ENCODE results near the gene BRMS1.
"Not testable (repeated sequence)": the region's sequence is repeated elsewhere in the genome, so short reads cannot be mapped to it uniquely, and the experiment has no call there.

The BRMS1 gene

GRCh38 chr11:66363805-66364535 lies 19.1 kb upstream of the BRMS1 start:
- peak; percentile 52 for DNase-seq (ENCODE audit: low read depth, low spot score)

GRCh38 chr11:66363187-66363601 lies 18.3 kb upstream of the BRMS1 start:
- DNase-seq (ENCODE audit: low read depth, low spot score), result no peak

DNA sequence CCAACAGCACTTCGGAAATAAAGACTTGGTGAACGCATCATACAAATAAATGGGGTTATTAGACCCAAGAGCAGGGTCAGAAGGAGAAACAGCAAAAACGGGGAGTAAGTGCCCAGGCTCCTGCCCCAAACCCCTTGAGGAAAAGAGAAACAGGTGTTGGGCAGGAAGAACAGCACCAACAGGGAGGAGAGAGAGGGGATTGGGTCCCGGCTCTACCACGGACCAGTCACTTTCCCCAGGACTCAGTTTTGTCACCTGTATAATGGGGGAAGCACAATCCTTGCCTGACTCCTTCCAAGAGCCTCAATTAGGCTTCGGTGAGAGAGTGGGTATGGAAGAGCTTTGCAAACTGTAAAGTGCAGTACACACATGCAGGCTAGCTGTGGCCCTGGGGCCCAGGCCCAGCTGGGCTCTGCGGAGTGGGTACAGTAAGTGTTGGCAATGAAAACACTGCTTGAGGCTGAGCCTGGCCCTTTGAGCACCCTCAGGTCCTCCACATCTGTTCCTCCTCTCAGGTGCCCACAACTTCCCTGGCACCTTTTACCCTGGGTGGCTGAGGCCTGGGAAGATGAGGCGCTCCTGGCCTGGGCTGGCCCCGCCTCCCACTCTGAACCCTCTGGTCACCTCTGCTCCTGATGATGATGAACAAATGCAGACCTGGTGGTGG lies 17.7 kb upstream of the BRMS1 start:
- DNase-seq (ENCODE audit: low read depth, low spot score), result no peak

- DNase-seq (ENCODE audit: low read depth, low spot score), result no peak
Observed at GRCh38 chr11:66361502-66361941, 16.6 kb upstream of the BRMS1 start.

DNA sequence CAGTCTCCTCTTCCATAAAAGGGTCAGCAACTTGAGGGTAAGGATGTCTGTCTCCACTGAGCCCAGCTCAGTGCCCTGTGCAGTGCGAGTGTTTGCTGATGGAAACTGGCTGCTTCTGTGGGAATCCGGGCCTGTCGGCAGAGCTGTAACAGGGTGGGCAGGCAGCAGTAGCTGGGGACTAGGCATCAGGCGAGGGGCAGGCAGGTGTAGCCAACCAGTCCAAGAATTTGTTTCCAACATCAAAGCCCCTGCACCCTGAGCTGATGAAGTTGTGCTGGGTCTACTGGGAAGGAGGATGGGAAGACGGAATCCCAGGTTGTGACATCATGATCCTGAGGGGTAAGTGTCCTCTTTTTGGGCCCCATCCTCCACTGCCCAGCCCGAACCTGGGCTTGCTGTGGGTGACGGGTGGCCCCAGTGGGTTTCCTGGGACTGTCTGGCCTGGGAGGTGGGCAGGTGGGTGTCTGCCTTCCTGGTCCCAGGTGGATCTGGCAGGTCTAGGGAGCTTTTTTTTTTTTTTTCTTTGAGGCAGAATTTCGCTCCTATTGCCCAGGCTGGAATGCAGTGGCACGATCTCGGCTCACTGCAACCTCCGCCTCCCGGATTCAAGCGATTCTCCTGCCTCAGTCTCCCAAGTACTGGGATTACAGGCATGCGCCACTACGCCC lies 15.6 kb upstream of the BRMS1 start:
- no peak for DNase-seq (ENCODE audit: low read depth, low spot score)

DNA sequence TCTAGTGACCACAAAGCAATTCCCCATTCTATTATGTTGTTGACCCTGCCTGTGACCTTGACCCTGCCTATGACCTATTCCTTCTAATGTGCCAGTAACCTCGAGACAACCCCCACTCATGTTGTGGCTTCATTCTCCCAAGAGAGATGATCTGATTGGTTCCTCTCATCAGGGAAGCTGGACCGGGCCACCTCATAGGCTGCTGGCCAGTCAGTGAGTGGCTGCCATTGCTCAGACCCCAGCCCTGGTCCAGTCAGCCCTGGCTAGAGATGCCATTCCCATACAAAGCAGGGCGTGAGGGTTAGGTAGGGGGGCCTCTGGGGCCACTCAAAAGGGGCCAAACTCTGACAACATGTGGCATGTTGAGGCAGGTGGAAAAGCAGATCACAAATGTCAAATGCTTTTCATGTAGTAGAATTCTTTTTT lies 14.8 kb upstream of the BRMS1 start:
- DNase-seq (ENCODE audit: low read depth, low spot score), result no peak

- not testable (repeated sequence) for DNase-seq (ENCODE audit: low read depth, low spot score)
Observed at GRCh38 chr11:66350560-66351235, 5.8 kb upstream of the BRMS1 start.

- DNase-seq (ENCODE audit: low read depth, low spot score), result no peak
Observed at GRCh38 chr11:66349084-66349386, 4.1 kb upstream of the BRMS1 start.

DNA sequence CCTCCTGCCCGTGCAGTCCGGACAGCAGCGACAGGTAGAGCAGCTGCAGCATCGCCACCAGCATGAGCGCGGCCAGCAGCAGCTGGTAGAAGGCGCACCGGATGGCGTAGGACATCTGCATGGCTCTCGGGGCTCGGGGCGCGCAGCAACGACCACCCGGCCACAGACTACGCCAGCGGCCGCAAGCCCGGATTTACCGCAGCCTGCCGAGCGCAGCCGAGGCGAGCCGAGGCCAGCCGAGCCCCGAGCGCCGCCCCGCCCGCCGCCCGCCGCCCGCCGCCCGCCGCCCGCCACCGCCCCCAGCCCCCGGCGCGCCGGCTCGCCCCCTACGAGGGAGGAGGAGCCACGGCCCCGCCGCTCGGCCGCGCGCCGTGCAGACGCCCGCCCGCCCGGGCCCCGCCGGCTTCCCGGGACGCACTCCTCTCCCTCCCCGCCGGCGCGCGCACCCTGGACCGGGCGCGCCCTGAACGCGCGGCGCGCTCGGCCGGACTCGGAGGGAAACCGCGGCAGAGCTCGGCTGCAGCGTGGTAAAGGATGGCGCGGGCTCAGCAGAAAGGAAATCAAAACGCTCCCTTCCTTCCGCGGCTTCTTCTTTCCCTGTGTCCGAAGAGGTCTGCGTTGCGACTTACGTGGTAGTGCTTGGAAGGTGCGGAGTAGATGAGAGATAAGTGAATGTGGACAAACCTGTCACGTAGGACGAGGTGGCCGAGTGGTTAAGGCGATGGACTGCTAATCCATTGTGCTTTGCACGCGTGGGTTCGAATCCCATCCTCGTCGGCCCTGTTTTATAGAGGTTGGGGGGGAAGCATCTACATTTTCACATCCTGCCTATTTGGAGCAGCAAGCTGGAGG lies 2.7 kb upstream of the BRMS1 start, which contains the start of gene B4GAT1:
Gene B4GAT1, minus strand, starts transcription at position 205 of the 852 bp plus-strand sequence. Its CDS starts 84 bp downstream, at position 121.
- peak; percentile 58 for DNase-seq (ENCODE audit: low read depth, low spot score)

DNA sequence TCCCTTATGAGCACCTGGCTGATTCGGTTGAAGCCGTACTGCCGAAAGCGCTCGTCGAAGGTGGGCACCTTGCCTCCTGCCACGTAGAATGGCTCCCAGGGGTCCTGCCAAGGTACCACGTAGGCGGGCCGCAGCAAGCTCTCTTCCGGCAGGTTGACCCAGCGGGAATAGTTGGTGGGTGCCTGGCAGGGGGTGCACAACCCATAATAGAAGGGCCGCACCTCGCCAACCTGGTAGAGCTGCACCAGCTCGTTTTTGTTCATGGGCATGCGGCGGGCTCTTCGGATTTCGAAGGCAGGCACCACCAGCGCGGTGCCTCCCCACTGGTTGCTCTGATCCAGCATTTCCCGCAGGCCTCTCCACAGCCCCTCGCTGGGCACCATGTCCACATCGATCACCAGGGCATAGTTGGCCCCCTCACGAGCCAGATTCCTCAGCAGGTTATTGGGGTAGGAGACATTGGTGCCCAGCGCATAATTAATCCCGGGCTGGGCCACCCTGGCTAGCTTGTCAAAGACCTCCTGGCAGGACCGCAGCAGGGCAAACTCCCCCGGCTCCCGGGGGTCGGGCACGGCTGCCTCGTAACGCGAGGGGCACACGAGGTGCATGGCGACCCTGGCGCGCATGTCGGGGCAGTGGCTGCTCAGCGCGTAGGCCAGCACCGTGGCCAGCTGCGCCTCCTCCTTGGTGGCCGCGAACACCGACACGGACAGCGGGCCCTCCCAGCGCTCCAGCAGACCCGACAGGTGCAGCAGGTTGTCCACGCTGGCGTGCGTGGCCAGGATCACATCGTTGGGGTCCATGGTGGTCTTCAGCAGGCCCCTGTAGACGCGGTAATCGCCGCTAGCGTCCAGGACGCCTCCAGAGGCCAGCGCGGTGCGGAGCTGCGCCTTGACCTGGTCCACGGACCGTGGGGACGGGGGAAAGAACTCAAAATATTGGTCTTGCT lies 1.8 kb upstream of the BRMS1 start:
- no peak for DNase-seq (ENCODE audit: low read depth, low spot score)

GRCh38 chr11:66345316-66345649 lies 379 bp upstream of the BRMS1 start:
- no peak for DNase-seq (ENCODE audit: low read depth, low spot score)

GRCh38 chr11:66343176-66343575 lies 1.7 kb downstream of the BRMS1 start:
- DNase-seq (ENCODE audit: low read depth, low spot score), result no peak

- DNase-seq (ENCODE audit: low read depth, low spot score), result no peak
Observed at GRCh38 chr11:66341502-66342126, 3.3 kb downstream of the BRMS1 start.

GRCh38 chr11:66340596-66341501 lies 4.1 kb downstream of the BRMS1 start:
- no peak for DNase-seq (ENCODE audit: low read depth, low spot score)

DNA sequence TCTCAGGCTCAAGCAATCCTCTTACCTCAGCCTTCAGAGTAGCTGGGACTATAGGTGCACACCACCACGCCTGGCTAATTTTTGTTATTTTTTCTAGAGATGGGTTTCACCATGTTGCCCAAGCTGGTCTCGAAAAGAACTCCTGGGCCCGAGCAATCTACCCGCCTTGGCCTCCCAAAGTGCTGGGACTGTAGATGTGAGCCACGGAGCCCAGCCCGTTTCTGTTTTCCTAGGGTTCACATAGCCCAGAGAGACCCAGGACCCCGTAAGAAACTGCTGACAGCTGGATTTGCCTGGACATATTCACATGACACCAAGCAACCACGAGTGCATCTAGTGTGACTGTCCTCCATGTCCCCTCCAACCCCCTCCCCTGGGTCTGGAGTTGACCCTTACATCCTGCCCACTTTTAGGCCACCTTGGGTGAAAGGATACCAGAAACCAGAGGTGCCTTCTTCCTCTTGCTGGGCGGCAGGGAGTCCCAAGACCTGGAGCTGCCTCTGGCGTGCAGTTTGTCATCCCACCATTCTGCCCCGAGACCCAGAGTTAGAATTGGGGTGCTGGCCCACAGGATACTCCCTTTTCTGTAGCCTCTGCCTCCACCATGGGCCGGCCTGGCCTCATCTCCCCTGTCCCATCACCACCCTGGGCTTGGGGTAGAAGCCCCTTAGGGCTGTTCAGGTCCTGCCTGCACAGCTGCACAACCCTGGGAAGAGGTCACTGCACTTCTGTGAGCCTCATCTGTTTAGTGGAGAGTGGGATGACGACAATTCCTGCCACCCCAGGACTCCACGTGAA lies 5.0 kb downstream of the BRMS1 start:
- DNase-seq (ENCODE audit: low read depth, low spot score), result no peak

DNA sequence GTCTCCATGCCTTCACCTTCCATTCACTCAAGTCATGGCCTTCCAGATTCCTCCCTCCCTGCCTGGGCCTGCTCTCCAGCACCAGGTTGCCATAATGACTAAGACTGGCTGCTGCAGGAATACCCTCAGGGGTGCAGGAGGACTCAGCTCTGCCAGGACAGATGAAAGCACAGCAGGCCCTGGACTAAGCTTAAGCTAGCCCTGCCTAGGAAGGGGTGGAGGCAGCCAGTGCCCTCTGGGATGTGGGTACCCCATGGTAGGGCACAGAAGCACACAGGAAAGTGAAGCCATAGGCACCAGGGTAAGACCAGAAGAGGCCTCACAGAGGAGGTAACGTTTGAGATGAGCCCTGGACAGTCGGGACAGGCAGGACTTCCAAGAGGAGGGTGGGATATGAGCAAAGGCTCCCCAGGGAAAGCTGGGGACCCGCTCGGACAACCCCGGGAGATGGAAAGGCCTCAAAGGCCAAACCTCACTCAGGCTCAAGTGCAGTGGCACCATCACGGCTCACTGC lies 5.7 kb downstream of the BRMS1 start:
- no peak for DNase-seq (ENCODE audit: low read depth, low spot score)

DNA sequence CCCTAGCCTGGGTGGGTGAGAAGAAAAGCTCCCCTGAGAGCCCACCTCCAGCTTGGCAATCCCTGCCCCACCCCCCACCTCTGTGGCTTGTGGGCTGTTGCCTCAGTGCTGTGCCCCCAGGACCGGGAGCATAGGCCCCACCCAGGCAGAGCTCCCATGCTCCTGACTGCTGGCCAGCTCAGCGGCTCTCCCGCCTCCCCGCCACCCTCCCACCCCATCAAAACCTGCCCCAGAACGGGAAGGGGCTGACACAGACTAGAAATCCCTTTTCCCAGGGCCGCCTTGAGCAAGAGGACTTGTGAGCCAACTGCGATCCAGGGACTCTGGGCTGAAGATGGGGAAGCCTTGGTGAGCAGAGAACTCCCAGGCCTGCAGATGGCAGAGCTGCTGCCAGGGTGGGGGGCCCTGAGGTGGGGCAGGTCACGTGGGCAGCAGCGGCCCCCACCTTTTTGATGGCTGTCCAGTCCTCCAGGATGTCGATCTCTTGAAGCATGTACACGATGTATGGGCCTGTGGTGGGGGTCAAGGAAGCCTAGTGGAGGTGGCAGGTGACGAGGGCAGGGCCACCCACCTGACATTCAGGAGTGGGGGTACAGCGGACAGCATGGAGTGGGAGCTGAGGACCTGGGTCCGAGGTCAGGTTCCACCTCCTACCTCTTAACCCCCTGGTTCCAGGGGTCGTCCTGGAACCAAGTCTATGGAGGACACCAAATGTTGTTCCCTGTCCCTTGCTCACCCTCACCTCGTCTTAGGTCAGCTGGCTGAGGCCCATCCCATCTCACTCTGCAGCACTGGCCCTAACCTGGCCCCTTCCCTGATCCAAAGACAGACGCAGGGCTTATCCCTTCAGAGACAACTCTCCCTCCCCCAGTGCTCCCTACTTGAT lies 6.4 kb downstream of the BRMS1 start:
- no peak for DNase-seq (ENCODE audit: low read depth, low spot score)

Data from activated CD4-positive, CD25-positive, alpha-beta regulatory T cell treated with anti-CD3 and anti-CD28 coated beads, Interleukin-2, amount 50 U/mL, for 16 hours (primary cell).